HepG2 (cell line): ENCODE data around the gene SPRED3. TPM values are rescaled to one million over a fixed set of nuclear protein-coding genes. Genes with fewer than 3 reads are reported as not detected.
A peak's percentile ranks its signal among the peaks of the same experiment; 100 is the strongest.
"Not testable (repeated sequence)": the region's sequence is repeated elsewhere in the genome, so short reads cannot be mapped to it uniquely, and the experiment has no call there.

Source experiments
- ATAC-seq: fragments of 200-7000 bp; cut with Tn5 transposase; 3 replicates; pipeline ENCODE4 v1.9.1; 2020; ENCODE audit warnings: mild to moderate bottlenecking, moderate library complexity
- BruUV-seq: library from RNA; stranded (reverse); fragments of 400-500 nt; replicated peaks from 2 replicates; lab custom pipeline; 2021; lab: Mats Ljungman, UMichigan
- CTCF ChIA-PET: fragments of 300-600 bp; formaldehyde crosslinking; extraction: SDS; loops from one replicate; lab custom pipeline; 2021; ENCODE audit warnings: low total read pairs, inconsistent platforms, low intra/inter-chr PET ratio; lab: Yijun Ruan, JAX
- POLR2A ChIA-PET: fragments of 350-600 bp; sonication (Branson Sonifier 250); formaldehyde crosslinking; loops from one replicate; lab custom pipeline; 2020; ENCODE audit warnings: antibody characterized with exemption, inconsistent platforms; lab: Yijun Ruan, JAX
- DNase-seq: peaks from one replicate; pipeline ENCODE4 v3.0.0-alpha.2; 2015; ENCODE audit warnings: low spot score
- FAIRE-seq: peaks from 3 replicates; lab custom pipeline; 2011; peaks lifted over from hg19 to GRCh38; lab: Jason Lieb, UNC
- H2AFZ ChIP-seq: one replicate; pipeline ENCODE4 v1.6.1; 2011; ENCODE audit warnings: low read length, inconsistent platforms
- H3K27ac ChIP-seq: fragments of 300-600 bp; 3 replicates; pipeline ENCODE4 v1.8.0; 2011; ENCODE audit warnings: mixed run types, mild to moderate bottlenecking, mixed read lengths, low read length, inconsistent platforms; ENCODE audit not compliant: insufficient read depth; ENCODE audit errors: extremely low read length
- H3K27me3 ChIP-seq, 2 experiments: fragments of 200-600 bp in 1 of 2; 2 replicates in 1 of 2; 3 replicates in 1 of 2; pipeline versions ENCODE4 v1.6.0 to v1.8.0; 2011; ENCODE audit warnings: low read length in 2 of 2, mild to moderate bottlenecking in 2 of 2, moderate library complexity in 2 of 2, inconsistent platforms in 1 of 2; ENCODE audit not compliant: insufficient read depth in 2 of 2, control insufficient read depth in 1 of 2
- H3K36me3 ChIP-seq, 2 experiments: fragments of 200-600 bp in 1 of 2; replicated peaks in 1 of 2; 2 replicates in 1 of 2; 3 replicates in 1 of 2; pipeline versions ENCODE4 v1.5.1 to v1.8.0; 2011; ENCODE audit warnings: low read length in 2 of 2, inconsistent platforms in 1 of 2; ENCODE audit not compliant: insufficient read depth in 2 of 2, control insufficient read depth in 1 of 2
- H3K4me1 ChIP-seq: 2 replicates; pipeline ENCODE4 v1.5.1; 2012; ENCODE audit warnings: low read length, inconsistent platforms; ENCODE audit not compliant: insufficient read depth
- H3K4me2 ChIP-seq: 2 replicates; pipeline ENCODE4 v1.6.0; 2011; ENCODE audit warnings: low read depth, low read length, inconsistent platforms
- H3K4me3 ChIP-seq, 3 experiments: fragments of 200-600 bp in 1 of 3; sonication (generic), shearing (Covaris generic) in 1 of 3; replicated peaks in 1 of 3; 2 replicates each; pipeline ENCODE4 v1.5.1; 2011 to 2016; ENCODE audit warnings: low read length in 3 of 3, inconsistent platforms in 2 of 3, low read depth in 2 of 3, mild to moderate bottlenecking in 2 of 3, control low read depth in 1 of 3, mixed read lengths in 1 of 3; ENCODE audit not compliant: insufficient read depth in 1 of 3
- H3K79me2 ChIP-seq: one replicate; pipeline ENCODE4 v1.6.1; 2011; ENCODE audit warnings: low read length, inconsistent platforms; ENCODE audit not compliant: insufficient read depth
- H3K9ac ChIP-seq: 2 replicates; pipeline ENCODE4 v1.6.0; 2011; ENCODE audit warnings: mild to moderate bottlenecking, low read depth, low read length, inconsistent platforms; ENCODE audit not compliant: insufficient read depth
- H3K9me3 ChIP-seq: 2 replicates; pipeline ENCODE4 v1.5.1; 2012; ENCODE audit warnings: mild to moderate bottlenecking, low read length
- H4K20me1 ChIP-seq: 2 replicates; pipeline ENCODE4 v1.6.0; 2011; ENCODE audit warnings: inconsistent platforms, mild to moderate bottlenecking, low read length, moderate library complexity; ENCODE audit not compliant: insufficient read depth
- GABPA ChIP-seq, 2 experiments: IDR thresholded peaks; 2 replicates each; pipeline ENCODE4 v1.6.1; 2011 to 2016; ENCODE audit warnings: low read depth in 2 of 2, low read length in 1 of 2, missing biosample characterization in 1 of 2, missing genetic modification characterization in 1 of 2
- SOX6 ChIP-seq, 2 experiments: fragments of 450-650 bp in 1 of 2; sonication (generic) in 1 of 2; formaldehyde crosslinking in 1 of 2; IDR thresholded peaks; 2 replicates each; pipeline versions ENCODE4 v1.4.0 to v1.6.1; 2017 to 2020; ENCODE audit warnings: antibody characterized with exemption in 1 of 2, mild to moderate bottlenecking in 1 of 2, missing genetic modification reagents in 1 of 2
- THAP11 ChIP-seq: IDR thresholded peaks from 2 replicates; pipeline ENCODE4 v1.6.1; 2016; ENCODE audit warnings: missing biosample characterization, missing genetic modification reagents
- TOPORS ChIP-seq: sonication (generic); formaldehyde crosslinking; IDR thresholded peaks from 2 replicates; pipeline ENCODE4 v1.8.0; 2023; ENCODE audit warnings: mild to moderate bottlenecking, missing genetic modification reagents
- ZBTB38 ChIP-seq: sonication (generic); formaldehyde crosslinking; IDR thresholded peaks from 2 replicates; pipeline ENCODE4 v1.5.1; 2020; ENCODE audit warnings: mild to moderate bottlenecking, missing genetic modification reagents
- ZFX ChIP-seq: sonication (generic); formaldehyde crosslinking; IDR thresholded peaks from 2 replicates; pipeline ENCODE4 v1.4.0; 2020; ENCODE audit warnings: mild to moderate bottlenecking, low read depth, missing genetic modification reagents, moderate library complexity
- ZNF343 ChIP-seq: sonication (generic); formaldehyde crosslinking; IDR thresholded peaks from 2 replicates; pipeline ENCODE4 v1.4.0; 2020; ENCODE audit warnings: mild to moderate bottlenecking, missing genetic modification reagents
- WGBS: methylation state at CpG from one replicate; pipeline ENCODE4 v1.1.6; 2017; ENCODE audit warnings: low lambda C conversion rate; 5-methylcytosine and 5-hydroxymethylcytosine counted together
- in situ Hi-C: cut with HindIII; loops from 2 replicates; pipeline ENCODE4 v1.10.0; 2017; ENCODE audit warnings: low pct_unique_long_range_greater_than_20kb; ENCODE audit not compliant: extremely low pct_ligation_motif_present
- intact Hi-C: fragments of 100-400 bp; cut with micrococcal nuclease; formaldehyde crosslinking; loops from one replicate; pipeline ENCODE4 v1.10.0; 2022; ENCODE audit not compliant: unreplicated experiment
- polyA plus RNA-seq, 8 experiments: library from polyadenylated mRNA; depleted of rRNA in 3 of 8; stranded (reverse) in 7 of 8; unstranded in 1 of 8; fragments of >200 nt; fragmentation: Illumina TruSeq in 4 of 8; extraction: Trizol in 4 of 8; gene quantifications; 2 replicates each; pipeline versions ENCODE4 v1.2.1 to v1.2.3, GENCODE V29; 2011 to 2016; ENCODE audit warnings: low read depth in 4 of 8, missing spikeins in 1 of 8, mixed read lengths in 1 of 8; ENCODE audit not compliant: insufficient read depth in 1 of 8
- total RNA-seq, 5 experiments: library from RNA; depleted of rRNA; stranded (reverse); fragments of >200 nt; fragmentation: Illumina TruSeq; extraction: Trizol; gene quantifications; 2 replicates each; pipeline ENCODE4 v1.2.3, GENCODE V29; 2016; ENCODE audit warnings: low read depth in 1 of 5
- TF ChIP-seq, protein P1 (sequence below): IDR thresholded peaks from 2 replicates; pipeline ENCODE4 v1.6.1; 2012; ENCODE audit warnings: inconsistent platforms
- TF ChIP-seq, protein P2 (sequence below): sonication (generic); formaldehyde crosslinking; IDR thresholded peaks from 2 replicates; pipeline ENCODE4 v1.4.0; 2020; ENCODE audit warnings: missing genetic modification reagents
- TF ChIP-seq, protein P3 (sequence below): sonication (generic); formaldehyde crosslinking; IDR thresholded peaks from 2 replicates; pipeline ENCODE4 v1.5.0; 2020; ENCODE audit warnings: missing genetic modification reagents
- TF ChIP-seq, protein P4 (sequence below): sonication (generic); formaldehyde crosslinking; IDR thresholded peaks from 2 replicates; pipeline ENCODE4 v1.5.1; 2020; ENCODE audit warnings: mild to moderate bottlenecking, missing genetic modification reagents, moderate library complexity

Gene SPRED3
- total and polyA plus RNA-seq, 2 of the 13 experiments (the other 11 are each of a cell fraction or from before 2014, with no cell fraction given) = 0.15 to 0.17 TPM

DNA sequence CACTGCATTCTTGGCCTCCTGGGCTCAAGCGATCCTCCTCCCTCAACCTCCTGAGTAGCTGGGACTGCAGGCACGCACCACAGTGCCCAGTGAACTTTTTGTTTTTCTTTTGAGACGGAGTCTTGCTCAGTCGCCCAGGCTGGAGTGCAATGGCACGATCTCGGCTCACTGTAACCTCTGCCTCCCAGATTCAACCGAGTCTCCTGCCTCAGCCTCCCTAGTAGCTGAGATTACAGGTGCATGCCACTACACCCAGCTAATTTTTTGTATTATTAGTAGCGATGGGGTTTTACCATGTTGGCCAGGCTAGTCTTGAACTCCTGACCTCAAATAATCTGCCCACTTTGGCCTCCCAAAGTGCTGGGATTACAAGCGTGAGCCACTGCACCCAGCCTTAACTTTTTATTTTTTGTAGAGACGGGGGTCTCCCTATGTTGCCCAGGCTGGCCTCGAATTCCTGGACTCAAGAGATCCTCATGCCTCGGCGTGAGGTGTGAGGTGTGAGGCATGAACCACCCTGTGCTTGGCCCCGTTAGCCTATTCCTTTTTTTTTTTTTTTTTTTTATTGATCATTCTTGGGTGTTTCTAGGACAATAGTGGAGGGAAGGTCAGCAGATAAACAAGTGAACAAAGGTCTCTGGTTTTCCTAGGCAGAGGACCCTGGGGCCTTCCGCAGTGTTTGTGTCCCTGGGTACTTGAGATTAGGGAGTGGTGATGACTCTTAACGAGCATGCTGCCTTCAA, 25.4 kb upstream of the SPRED3 start (continued):
- not testable (repeated sequence) for TF ChIP-seq SOX6 (IDR thresholded peaks at IDR 0.05)
- peak; percentile 58; the same call in 1 of the 2 replicates for TF ChIP-seq SOX6 (CRISPR knock-in tag; IDR thresholded peaks at IDR 0.05)
- TF ChIP-seq, protein P1, sequence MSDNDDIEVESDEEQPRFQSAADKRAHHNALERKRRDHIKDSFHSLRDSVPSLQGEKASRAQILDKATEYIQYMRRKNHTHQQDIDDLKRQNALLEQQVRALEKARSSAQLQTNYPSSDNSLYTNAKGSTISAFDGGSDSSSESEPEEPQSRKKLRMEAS = peak; percentile 64; the same call in 1 of the 2 replicates

DNA sequence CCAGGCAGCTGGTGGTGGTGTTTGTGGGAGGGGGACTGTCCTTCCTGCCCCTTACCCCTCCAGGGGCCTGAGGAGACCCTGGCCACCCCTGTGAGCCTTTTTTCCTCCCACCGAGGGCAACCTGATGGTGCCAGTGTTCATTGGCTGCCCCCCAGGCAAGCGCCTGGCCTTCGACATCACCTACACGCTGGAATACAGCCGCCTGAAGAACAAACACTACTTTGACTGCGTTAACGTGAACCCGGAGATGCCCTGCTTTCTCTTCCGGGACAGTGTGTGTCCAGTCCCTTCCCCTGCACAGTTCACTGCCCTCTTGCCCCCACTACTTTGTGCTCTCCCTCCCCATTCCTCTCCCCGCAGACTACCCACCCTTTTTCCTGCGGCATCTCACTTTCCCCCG, 21.5 kb upstream of the SPRED3 start:
- H3K4me2 ChIP-seq = peak overlapping the region; percentile 56
- H3K36me3 ChIP-seq = no peaks in the 10 kb centered on the region
- peaks cover 0 to 6% of the 10 kb centered on the region in 2 experiments; a peak in 1 of 5 replicates for H3K27me3 ChIP-seq
- in situ Hi-C loops = no loop called here
- no peak overlapping the region for H3K27ac ChIP-seq
- H3K4me3 ChIP-seq = peak overlapping the region in 1 of 3 experiments; percentile 36; a peak in 1 of 6 replicates
- no peak overlapping the region for H3K9ac ChIP-seq
- H3K79me2 ChIP-seq = no peaks in the 10 kb centered on the region
- FAIRE-seq (no peak), DNase-seq (no peak), ATAC-seq (peak; percentile 33; the same call in 2 of the 3 replicates)
- CTCF ChIA-PET = no interaction called here
- POLR2A ChIA-PET = no interaction called here
- H3K9me3 ChIP-seq = no peaks in the 10 kb centered on the region
- 30% methylated on average over 9 of the region's 12 CpGs for WGBS
- no peak overlapping the region for H2AFZ ChIP-seq
- H3K4me1 ChIP-seq = peaks cover 40% of the 10 kb centered on the region
- no TSS peak for BruUV-seq
- intact Hi-C loops = no loop called here
- no peaks in the 10 kb centered on the region for H4K20me1 ChIP-seq
- TF ChIP-seq ZNF343 (CRISPR knock-in tag) (no peak), ZBTB38 (CRISPR knock-in tag) (0 out of 2 replicates have a peak, but pooled peaks have one; percentile 21), TOPORS (no peak), GABPA (IDR thresholded peaks at IDR 0.05; ENCODE audit: low read depth, low read length) (peak; percentile 74), GABPA (CRISPR knock-in tag; IDR thresholded peaks at IDR 0.05; ENCODE audit: low read depth) (peak; percentile 91), ZFX (CRISPR knock-in tag) (0 out of 2 replicates have a peak, but pooled peaks have one; percentile 26), THAP11 (CRISPR knock-in tag) (peak; percentile 51; the same call in 1 of the 2 replicates)
- TF ChIP-seq, protein P2, sequence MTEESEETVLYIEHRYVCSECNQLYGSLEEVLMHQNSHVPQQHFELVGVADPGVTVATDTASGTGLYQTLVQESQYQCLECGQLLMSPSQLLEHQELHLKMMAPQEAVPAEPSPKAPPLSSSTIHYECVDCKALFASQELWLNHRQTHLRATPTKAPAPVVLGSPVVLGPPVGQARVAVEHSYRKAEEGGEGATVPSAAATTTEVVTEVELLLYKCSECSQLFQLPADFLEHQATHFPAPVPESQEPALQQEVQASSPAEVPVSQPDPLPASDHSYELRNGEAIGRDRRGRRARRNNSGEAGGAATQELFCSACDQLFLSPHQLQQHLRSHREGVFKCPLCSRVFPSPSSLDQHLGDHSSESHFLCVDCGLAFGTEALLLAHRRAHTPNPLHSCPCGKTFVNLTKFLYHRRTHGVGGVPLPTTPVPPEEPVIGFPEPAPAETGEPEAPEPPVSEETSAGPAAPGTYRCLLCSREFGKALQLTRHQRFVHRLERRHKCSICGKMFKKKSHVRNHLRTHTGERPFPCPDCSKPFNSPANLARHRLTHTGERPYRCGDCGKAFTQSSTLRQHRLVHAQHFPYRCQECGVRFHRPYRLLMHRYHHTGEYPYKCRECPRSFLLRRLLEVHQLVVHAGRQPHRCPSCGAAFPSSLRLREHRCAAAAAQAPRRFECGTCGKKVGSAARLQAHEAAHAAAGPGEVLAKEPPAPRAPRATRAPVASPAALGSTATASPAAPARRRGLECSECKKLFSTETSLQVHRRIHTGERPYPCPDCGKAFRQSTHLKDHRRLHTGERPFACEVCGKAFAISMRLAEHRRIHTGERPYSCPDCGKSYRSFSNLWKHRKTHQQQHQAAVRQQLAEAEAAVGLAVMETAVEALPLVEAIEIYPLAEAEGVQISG (CRISPR knock-in tag) = peak; percentile 28
- TF ChIP-seq, protein P3, sequence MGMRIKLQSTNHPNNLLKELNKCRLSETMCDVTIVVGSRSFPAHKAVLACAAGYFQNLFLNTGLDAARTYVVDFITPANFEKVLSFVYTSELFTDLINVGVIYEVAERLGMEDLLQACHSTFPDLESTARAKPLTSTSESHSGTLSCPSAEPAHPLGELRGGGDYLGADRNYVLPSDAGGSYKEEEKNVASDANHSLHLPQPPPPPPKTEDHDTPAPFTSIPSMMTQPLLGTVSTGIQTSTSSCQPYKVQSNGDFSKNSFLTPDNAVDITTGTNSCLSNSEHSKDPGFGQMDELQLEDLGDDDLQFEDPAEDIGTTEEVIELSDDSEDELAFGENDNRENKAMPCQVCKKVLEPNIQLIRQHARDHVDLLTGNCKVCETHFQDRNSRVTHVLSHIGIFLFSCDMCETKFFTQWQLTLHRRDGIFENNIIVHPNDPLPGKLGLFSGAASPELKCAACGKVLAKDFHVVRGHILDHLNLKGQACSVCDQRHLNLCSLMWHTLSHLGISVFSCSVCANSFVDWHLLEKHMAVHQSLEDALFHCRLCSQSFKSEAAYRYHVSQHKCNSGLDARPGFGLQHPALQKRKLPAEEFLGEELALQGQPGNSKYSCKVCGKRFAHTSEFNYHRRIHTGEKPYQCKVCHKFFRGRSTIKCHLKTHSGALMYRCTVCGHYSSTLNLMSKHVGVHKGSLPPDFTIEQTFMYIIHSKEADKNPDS (CRISPR knock-in tag) = no peak
- TF ChIP-seq, protein P4, sequence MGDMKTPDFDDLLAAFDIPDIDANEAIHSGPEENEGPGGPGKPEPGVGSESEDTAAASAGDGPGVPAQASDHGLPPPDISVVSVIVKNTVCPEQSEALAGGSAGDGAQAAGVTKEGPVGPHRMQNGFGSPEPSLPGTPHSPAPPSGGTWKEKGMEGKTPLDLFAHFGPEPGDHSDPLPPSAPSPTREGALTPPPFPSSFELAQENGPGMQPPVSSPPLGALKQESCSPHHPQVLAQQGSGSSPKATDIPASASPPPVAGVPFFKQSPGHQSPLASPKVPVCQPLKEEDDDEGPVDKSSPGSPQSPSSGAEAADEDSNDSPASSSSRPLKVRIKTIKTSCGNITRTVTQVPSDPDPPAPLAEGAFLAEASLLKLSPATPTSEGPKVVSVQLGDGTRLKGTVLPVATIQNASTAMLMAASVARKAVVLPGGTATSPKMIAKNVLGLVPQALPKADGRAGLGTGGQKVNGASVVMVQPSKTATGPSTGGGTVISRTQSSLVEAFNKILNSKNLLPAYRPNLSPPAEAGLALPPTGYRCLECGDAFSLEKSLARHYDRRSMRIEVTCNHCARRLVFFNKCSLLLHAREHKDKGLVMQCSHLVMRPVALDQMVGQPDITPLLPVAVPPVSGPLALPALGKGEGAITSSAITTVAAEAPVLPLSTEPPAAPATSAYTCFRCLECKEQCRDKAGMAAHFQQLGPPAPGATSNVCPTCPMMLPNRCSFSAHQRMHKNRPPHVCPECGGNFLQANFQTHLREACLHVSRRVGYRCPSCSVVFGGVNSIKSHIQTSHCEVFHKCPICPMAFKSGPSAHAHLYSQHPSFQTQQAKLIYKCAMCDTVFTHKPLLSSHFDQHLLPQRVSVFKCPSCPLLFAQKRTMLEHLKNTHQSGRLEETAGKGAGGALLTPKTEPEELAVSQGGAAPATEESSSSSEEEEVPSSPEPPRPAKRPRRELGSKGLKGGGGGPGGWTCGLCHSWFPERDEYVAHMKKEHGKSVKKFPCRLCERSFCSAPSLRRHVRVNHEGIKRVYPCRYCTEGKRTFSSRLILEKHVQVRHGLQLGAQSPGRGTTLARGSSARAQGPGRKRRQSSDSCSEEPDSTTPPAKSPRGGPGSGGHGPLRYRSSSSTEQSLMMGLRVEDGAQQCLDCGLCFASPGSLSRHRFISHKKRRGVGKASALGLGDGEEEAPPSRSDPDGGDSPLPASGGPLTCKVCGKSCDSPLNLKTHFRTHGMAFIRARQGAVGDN = peak; percentile 53
